Neural cell (in vitro differentiated cells): Measurements from ENCODE around the gene IL1RAPL2. TPM values are rescaled to one million over a fixed set of nuclear protein-coding genes. Genes with fewer than 3 reads are reported as not detected.

Source experiments
- H2AFZ ChIP-seq: fragments of 200-600, 300-800 bp; sonication (generic), shearing (Covaris generic); 2 replicates; pipeline ENCODE4 v1.6.0; 2014; ENCODE audit warnings: low read depth, mild to moderate bottlenecking, antibody characterized with exemption, low read length, moderate library complexity
- H3F3A ChIP-seq: fragments of 200-600 bp; shearing (Covaris generic); 2 replicates; pipeline ENCODE4 v1.6.1; 2016; ENCODE audit warnings: mild to moderate bottlenecking, moderate library complexity, mixed read lengths, antibody characterized with exemption, low read length; ENCODE audit not compliant: insufficient read depth, poor library complexity, severe bottlenecking
- H3K27ac ChIP-seq: fragments of 200-600, 300-800 bp; sonication (generic), shearing (Covaris generic); 2 replicates; pipeline ENCODE4 v1.5.1; 2014; ENCODE audit warnings: mild to moderate bottlenecking, low read length, moderate library complexity
- H3K27me3 ChIP-seq: fragments of 300-800, 200-600 bp; sonication (generic), shearing (Covaris generic); 2 replicates; pipeline ENCODE4 v1.6.0; 2014; ENCODE audit warnings: mild to moderate bottlenecking, low read depth, low read length, moderate library complexity; ENCODE audit not compliant: insufficient read depth
- H3K36me3 ChIP-seq: fragments of 300-800, 200-600 bp; sonication (generic), shearing (Covaris generic); 2 replicates; pipeline ENCODE4 v1.5.1; 2014; ENCODE audit warnings: mild to moderate bottlenecking, antibody characterized with exemption, low read length, moderate library complexity; ENCODE audit not compliant: insufficient read depth
- H3K4me2 ChIP-seq: fragments of 300-800, 200-600 bp; sonication (generic), shearing (Covaris generic); 2 replicates; pipeline ENCODE4 v1.6.0; 2014; ENCODE audit warnings: mild to moderate bottlenecking, low read length
- H3K4me3 ChIP-seq: fragments of 300-800, 200-600 bp; sonication (generic), shearing (Covaris generic); 2 replicates; pipeline ENCODE4 v1.5.1; 2014; ENCODE audit warnings: mild to moderate bottlenecking, low read length, moderate library complexity
- H3K79me2 ChIP-seq: fragments of 200-600 bp; shearing (Covaris generic); replicated peaks from 2 replicates; pipeline ENCODE4 v1.6.0; 2014; ENCODE audit warnings: mild to moderate bottlenecking, low read length, moderate library complexity; ENCODE audit not compliant: insufficient read depth
- H3K9ac ChIP-seq: fragments of 300-800, 200-600 bp; sonication (generic), shearing (Covaris generic); 2 replicates; pipeline ENCODE4 v1.6.1; 2016; ENCODE audit warnings: mild to moderate bottlenecking, low read length, mixed read lengths
- H3K9me2 ChIP-seq: fragments of 200-600 bp; shearing (Covaris generic); 2 replicates; pipeline ENCODE4 v1.6.1; 2016; ENCODE audit warnings: mild to moderate bottlenecking, low read length, mixed read lengths; ENCODE audit not compliant: insufficient read depth
- H3K9me3 ChIP-seq: fragments of 200-600, 300-800 bp; sonication (generic), shearing (Covaris generic); 2 replicates; pipeline ENCODE4 v1.6.1; 2016; ENCODE audit warnings: mild to moderate bottlenecking, mixed run types, low read length, moderate library complexity, mixed read lengths
- H4K20me1 ChIP-seq: fragments of 200-600 bp; shearing (Covaris generic); 2 replicates; pipeline ENCODE4 v1.6.1; 2016; ENCODE audit warnings: mild to moderate bottlenecking, mixed run types; ENCODE audit not compliant: insufficient read depth
- EP300 ChIP-seq: fragments of 450-650 bp; conservative IDR thresholded peaks from 2 replicates; pipeline ENCODE4 v1.6.1; 2014; ENCODE audit warnings: antibody characterized with exemption, mild to moderate bottlenecking, moderate library complexity; ENCODE audit not compliant: poor library complexity, severe bottlenecking
- EZH2 ChIP-seq: fragments of 200-600, 300-800 bp; shearing (Covaris generic), sonication (generic); IDR thresholded peaks from 2 replicates; pipeline ENCODE4 v1.6.1; 2014; ENCODE audit warnings: antibody characterized with exemption, low read length, borderline replicate concordance, mild to moderate bottlenecking; ENCODE audit not compliant: insufficient read depth, poor library complexity, severe bottlenecking
- MXI1 ChIP-seq: fragments of 450-650 bp; conservative IDR thresholded peaks from 2 replicates; pipeline ENCODE4 v1.6.1; 2014; ENCODE audit warnings: antibody characterized with exemption, mild to moderate bottlenecking; ENCODE audit not compliant: poor library complexity, severe bottlenecking
- POLR2AphosphoS5 ChIP-seq: IDR thresholded peaks from 2 replicates; pipeline ENCODE4 v1.6.1; 2012
- RAD21 ChIP-seq: fragments of 450-650 bp; conservative IDR thresholded peaks from 2 replicates; pipeline ENCODE4 v1.6.1; 2014; ENCODE audit warnings: antibody characterized with exemption, mild to moderate bottlenecking, moderate library complexity
- SMC3 ChIP-seq: fragments of 450-650 bp; conservative IDR thresholded peaks from 2 replicates; pipeline ENCODE4 v1.6.1; 2014; ENCODE audit warnings: antibody characterized with exemption, mild to moderate bottlenecking, moderate library complexity; ENCODE audit not compliant: poor library complexity
- TAF1 ChIP-seq: IDR thresholded peaks from 2 replicates; pipeline ENCODE4 v1.6.1; 2012; ENCODE audit warnings: low read depth
- polyA plus RNA-seq: library from polyadenylated mRNA; depleted of rRNA; stranded (reverse); fragments of >200 nt; gene quantifications from 2 replicates; pipeline ENCODE4 v1.2.3, GENCODE V29; 2014
- TF ChIP-seq, protein P1 (sequence below): IDR thresholded peaks from 2 replicates; pipeline ENCODE4 v1.6.1; 2012; ENCODE audit warnings: borderline replicate concordance
- TF ChIP-seq, protein P2 (sequence below): fragments of 450-650 bp; IDR thresholded peaks from 2 replicates; pipeline ENCODE4 v1.5.1; 2014; ENCODE audit warnings: antibody characterized with exemption, mild to moderate bottlenecking, moderate library complexity; ENCODE audit not compliant: poor library complexity, severe bottlenecking

The IL1RAPL2 gene
- polyA plus RNA-seq, 1 donor from 2014 or later: not detected

DNA sequence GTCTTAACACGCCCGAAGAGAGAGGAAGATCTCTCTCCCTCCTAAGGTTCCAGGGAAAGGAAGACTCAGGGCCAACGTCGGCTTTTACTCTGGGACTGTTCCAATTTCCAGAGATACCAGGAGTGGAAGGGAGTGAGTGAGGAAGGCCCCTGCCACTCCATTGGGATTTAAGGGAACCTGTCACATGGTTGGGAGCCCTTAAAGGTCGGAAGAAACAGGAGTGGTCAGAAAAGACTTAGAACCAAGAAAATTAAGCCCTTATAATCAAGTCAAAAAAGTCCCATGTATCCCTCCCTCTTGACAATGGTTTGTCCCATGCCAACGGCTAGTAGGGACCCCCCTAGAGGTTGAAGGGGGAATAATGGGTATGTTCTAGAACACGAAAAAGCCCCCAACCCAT is 654.6 kb downstream of the IL1RAPL2 start, which contains the start of gene TEX13A:
Gene TEX13A, minus strand, starts transcription at position 59 of the 400 bp plus-strand sequence. CDS start 297 bp downstream, outside the sequence.
- Histone ChIP-seq H3K9me3 (no peaks in the 10 kb centered on the region), H2AFZ (no peak within 1 kb of the TSS), H3K9me2 (no peaks in the 10 kb centered on the region), H3K36me3 (no peaks in the 10 kb centered on the region), H3K79me2 (no peaks in the 10 kb centered on the region), H3K4me2 (no peak within 1 kb of the TSS), H3F3A (no peaks in the 10 kb centered on the region), H3K4me3 (no peak within 1 kb of the TSS), H3K9ac (no peak within 1 kb of the TSS), H3K27ac (no peak within 1 kb of the TSS), H4K20me1 (no peaks in the 10 kb centered on the region), H3K27me3 (no peaks in the 10 kb centered on the region)
- TF ChIP-seq, protein P1, sequence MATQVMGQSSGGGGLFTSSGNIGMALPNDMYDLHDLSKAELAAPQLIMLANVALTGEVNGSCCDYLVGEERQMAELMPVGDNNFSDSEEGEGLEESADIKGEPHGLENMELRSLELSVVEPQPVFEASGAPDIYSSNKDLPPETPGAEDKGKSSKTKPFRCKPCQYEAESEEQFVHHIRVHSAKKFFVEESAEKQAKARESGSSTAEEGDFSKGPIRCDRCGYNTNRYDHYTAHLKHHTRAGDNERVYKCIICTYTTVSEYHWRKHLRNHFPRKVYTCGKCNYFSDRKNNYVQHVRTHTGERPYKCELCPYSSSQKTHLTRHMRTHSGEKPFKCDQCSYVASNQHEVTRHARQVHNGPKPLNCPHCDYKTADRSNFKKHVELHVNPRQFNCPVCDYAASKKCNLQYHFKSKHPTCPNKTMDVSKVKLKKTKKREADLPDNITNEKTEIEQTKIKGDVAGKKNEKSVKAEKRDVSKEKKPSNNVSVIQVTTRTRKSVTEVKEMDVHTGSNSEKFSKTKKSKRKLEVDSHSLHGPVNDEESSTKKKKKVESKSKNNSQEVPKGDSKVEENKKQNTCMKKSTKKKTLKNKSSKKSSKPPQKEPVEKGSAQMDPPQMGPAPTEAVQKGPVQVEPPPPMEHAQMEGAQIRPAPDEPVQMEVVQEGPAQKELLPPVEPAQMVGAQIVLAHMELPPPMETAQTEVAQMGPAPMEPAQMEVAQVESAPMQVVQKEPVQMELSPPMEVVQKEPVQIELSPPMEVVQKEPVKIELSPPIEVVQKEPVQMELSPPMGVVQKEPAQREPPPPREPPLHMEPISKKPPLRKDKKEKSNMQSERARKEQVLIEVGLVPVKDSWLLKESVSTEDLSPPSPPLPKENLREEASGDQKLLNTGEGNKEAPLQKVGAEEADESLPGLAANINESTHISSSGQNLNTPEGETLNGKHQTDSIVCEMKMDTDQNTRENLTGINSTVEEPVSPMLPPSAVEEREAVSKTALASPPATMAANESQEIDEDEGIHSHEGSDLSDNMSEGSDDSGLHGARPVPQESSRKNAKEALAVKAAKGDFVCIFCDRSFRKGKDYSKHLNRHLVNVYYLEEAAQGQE: no peak
- TF ChIP-seq RAD21: no peak
- TF ChIP-seq POLR2AphosphoS5: no peak
- no peak for TF ChIP-seq SMC3
- no peak for TF ChIP-seq TAF1
- TF ChIP-seq, protein P2, sequence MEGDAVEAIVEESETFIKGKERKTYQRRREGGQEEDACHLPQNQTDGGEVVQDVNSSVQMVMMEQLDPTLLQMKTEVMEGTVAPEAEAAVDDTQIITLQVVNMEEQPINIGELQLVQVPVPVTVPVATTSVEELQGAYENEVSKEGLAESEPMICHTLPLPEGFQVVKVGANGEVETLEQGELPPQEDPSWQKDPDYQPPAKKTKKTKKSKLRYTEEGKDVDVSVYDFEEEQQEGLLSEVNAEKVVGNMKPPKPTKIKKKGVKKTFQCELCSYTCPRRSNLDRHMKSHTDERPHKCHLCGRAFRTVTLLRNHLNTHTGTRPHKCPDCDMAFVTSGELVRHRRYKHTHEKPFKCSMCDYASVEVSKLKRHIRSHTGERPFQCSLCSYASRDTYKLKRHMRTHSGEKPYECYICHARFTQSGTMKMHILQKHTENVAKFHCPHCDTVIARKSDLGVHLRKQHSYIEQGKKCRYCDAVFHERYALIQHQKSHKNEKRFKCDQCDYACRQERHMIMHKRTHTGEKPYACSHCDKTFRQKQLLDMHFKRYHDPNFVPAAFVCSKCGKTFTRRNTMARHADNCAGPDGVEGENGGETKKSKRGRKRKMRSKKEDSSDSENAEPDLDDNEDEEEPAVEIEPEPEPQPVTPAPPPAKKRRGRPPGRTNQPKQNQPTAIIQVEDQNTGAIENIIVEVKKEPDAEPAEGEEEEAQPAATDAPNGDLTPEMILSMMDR: no peak

DNA sequence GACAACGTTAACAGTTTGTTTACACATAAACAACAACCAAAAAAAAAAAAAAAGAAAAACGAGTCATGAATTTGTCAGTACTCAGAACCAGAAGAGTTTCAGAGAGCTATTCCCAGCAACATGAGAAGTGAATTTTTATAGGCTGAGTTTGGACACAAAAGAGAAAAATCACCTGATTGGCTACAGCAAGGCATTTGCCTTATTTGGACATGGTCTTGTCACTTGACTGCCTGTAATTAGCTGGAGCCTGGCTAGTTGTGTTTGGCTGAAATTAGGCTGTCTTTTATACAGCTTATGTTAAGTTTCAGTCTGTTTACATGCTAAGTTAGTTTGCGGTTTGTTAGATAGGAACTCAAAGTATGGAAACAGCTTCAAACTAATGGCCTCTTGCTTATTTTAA is 655.4 kb downstream of the IL1RAPL2 start:
- H3K27ac ChIP-seq: no peak overlapping the region
- no peaks in the 10 kb centered on the region for H3F3A ChIP-seq
- no peak for TF ChIP-seq EP300
- TF ChIP-seq, protein P1: no peak
- TF ChIP-seq SMC3: no peak
- TF ChIP-seq EZH2: no peak
- TF ChIP-seq MXI1: no peak
- no peak overlapping the region for H3K4me2 ChIP-seq
- no peak overlapping the region for H3K9ac ChIP-seq
- H4K20me1 ChIP-seq: no peaks in the 10 kb centered on the region
- H3K79me2 ChIP-seq: no peaks in the 10 kb centered on the region
- no peak overlapping the region for H3K4me3 ChIP-seq
- no peak overlapping the region for H2AFZ ChIP-seq
- H3K9me2 ChIP-seq: no peaks in the 10 kb centered on the region
- no peaks in the 10 kb centered on the region for H3K36me3 ChIP-seq
- no peaks in the 10 kb centered on the region for H3K27me3 ChIP-seq
- H3K9me3 ChIP-seq: no peaks in the 10 kb centered on the region
